Globus pallidus (tissue), 1 donor: ENCODE measurements around the gene MLLT1.
A peak's percentile ranks its signal among the peaks of the same experiment; 100 is the strongest.

ENCODE experiments used
- DNase-seq: peaks from one replicate; pipeline ENCODE4 v3.0.0-alpha.2; 2015; ENCODE audit warnings: low spot score

Gene MLLT1

DNA sequence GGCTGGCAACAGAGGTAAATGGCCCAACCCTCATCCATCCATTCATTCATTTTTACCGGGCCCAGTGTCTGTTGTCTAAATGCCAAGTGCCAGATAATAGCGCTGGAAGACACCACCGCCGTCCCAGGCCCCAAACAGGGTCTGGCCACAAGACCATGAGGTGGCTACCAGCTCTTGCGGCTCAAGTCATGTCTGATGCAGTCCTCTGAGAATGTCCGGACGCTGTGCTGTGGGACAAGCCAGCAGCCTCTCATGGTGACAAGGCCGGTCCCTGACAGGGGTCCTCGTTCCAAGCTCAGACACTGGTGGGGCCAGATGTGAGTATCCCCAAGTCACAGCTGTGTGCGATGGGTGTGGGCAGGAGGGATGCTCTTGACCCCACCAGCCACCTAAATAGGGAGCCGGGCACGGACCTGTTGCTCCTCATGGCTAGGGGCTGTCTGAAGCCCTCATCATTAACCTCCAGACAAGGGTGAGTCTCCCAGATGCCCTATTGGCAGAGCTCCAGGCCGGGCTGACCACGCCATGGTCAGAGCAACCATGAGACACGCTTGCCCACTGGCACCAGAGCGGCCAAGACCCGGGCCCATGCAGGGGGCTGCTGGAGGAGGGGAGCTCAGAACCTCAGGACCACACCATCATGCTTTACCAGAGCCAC lies 58.4 kb downstream of the MLLT1 start:
- no peak for DNase-seq

DNA sequence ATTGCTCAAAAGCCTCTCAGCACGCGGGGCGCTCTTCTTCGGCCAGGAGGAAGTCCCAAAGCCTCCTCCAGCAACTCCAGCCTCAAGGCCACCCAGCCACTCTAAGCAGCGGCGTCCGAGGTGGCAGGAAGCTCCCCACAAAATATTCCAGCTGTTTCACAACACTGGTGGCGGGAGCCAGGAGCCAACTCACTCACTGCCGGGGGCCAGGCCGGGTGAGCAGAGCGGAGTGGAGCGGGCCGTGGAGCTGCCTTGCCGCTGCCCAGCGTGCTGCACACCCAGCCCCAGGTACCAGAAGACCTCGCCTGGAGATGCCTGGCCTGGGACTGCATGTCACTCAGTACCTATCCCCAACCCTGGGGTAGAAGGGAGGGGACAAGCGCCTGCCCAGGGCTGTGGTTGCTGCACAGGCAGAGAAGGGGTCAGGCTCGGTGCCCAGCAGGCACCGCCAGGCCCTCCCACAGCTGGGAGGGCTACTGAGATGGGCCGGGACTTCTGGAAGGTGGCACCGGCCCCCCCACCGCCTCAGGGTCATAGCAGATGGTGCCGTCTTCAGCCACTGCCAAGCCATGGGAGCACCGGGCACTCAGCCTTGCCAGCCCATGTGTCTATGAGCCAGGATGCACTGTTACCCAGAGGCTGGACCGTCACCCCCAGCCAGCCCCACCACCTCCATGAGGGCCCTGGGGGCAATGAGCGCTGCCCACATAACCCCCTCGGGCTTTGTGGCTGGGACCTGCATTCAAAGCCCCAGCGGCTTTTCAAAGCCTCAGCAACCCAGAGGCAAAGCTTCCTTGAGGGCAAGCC lies 59.2 kb downstream of the MLLT1 start:
- DNase-seq, result no peak

DNA sequence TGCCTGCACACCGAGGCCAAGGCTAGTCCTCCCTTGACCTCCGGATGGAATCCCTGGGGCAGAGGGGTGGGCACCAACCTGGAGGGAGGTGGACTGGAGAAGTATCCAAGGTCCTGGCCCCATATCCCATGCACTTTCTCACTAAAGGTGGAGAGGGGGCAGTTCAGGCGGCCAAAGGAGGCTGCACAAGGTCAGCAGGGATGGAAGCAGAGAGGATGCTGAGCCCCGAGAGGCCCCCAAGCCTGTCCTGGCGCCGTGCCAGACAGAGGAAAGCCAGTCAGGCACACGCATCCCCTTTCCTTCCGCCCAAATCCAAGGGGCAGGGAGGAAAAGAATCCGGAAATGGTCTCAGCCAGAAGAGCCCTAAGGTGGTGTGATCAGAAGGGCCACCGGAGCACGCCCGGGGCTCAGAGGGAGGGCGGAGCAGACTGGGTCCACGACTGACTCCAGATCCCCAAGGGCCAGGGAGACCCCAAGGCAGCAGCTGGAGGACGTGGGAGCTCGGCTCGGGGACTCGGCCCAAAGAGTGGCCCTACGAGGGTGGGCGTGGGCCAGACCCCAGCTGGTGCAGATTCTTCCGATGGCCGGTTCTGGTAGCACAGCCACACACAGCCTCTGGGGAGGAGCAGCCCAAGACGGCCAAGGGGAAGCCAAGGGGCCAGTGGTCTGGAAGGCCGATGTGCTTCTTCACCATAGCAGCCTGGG lies 60.0 kb downstream of the MLLT1 start:
- DNase-seq, result no peak

DNA sequence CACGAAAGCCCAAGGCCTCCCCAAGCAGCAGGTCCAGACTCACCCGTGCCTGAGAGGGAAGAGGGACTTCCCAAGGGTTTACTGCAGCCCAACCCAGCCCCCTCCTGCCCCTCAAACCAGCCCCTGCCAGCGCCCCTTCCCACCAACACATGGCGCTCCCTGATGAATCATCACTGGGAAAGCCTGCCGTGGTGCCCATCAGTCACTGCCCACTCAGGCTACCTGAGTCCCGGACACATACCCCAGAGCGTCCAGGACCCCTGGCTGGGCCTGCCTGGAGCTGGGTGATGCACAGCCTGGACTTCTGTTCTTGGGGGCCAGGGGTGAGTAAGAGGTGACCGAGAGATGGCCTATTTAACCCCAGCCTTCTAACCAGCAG lies 60.6 kb downstream of the MLLT1 start:
- no peak for DNase-seq

DNA sequence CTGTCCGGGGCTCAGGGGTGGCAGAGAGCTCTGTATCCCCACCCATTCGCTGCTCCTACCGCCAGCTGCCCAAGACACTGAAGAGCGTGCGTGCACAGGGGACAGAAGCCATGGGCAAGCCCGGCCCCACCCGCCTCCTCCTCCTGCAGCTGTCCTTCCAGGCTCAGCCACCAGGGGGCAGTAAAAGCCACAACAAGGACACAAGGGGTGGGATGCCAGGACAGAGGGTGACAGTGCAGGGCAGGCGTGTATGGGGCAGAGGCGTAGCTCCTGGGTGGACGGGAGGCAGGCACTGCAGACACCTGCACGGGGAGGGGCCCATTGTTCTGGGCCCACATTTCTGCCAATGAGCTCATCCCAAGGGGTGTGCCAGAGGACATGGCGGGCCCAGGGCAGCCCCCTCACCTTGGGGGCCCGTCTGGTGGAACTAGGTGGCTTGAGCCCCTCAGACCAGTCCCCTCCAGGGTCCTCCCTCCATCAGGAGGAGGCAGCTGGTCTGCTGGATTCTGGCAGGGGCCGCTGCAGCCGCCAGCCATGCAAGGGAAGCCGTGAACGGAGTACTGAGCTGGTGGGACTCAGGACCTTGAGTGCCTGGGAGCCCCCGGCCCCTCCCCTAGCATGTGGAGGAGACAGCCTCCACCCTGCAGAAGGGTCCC lies 61.2 kb downstream of the MLLT1 start:
- DNase-seq, result peak; percentile 82

DNA sequence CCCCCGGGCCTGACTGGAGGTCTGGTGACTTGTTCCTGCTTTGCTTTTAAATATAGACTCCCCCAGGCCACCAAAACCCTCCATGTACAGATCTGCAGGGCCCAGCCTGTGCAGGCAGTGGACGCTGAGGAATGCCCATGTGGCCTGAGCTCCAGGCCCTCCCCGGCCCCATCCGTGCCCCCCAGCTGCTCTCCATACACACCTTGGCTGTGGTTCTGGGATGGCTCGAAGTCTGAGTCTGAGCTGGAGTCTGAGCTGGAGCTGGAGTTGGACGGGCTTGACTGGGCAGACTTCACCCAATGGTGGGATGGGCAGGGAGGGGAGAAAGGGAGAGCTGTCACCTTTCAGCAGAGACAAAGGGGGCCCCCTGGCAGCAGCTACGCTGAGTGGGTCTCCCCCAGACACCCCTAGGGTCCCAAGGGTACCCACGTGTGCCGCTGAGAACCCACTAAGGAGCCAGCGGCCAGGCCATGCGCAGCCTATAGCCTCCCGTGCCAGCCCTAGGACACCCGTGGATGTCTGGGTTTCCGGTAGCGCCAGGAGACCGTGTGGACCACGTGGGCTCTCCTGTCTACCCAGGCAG lies 61.9 kb downstream of the MLLT1 start:
- no peak for DNase-seq

DNA sequence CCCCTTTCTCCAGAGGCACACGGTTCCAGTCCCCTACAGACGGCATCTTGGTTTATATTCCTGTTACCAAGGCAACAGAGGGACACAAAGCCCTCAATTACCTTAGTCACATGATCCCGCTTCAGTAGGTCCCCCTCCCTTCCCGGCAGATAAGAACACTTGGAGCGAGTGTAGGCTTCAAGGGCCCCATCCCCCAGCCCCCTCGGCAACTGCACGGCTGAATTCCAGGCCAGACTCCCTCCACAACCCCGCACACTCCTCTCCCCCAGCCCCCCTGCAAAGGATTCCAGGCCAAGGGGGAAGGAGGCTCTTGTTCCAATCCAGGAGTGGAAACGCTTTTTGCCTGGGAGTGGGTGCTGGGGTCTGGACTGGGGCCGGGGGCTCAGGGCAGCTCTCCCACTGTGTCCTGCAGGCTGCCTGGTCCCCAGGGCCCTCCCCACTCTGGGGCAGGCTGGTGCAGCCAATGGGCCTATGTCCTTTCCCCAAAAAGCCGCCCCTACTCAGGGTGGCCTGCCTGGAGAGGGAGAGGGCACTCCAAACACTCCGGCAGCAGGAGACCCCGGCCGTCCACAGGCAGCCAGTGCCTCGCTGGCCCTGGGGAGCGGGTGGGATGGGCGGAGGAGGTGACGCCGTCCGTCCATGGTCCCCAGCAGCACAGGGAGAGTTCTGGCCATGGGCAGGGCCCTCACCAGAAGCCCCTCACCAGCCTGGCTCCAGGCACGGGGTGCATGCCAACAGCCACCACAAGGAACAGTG lies 62.6 kb downstream of the MLLT1 start:
- DNase-seq, result no peak

DNA sequence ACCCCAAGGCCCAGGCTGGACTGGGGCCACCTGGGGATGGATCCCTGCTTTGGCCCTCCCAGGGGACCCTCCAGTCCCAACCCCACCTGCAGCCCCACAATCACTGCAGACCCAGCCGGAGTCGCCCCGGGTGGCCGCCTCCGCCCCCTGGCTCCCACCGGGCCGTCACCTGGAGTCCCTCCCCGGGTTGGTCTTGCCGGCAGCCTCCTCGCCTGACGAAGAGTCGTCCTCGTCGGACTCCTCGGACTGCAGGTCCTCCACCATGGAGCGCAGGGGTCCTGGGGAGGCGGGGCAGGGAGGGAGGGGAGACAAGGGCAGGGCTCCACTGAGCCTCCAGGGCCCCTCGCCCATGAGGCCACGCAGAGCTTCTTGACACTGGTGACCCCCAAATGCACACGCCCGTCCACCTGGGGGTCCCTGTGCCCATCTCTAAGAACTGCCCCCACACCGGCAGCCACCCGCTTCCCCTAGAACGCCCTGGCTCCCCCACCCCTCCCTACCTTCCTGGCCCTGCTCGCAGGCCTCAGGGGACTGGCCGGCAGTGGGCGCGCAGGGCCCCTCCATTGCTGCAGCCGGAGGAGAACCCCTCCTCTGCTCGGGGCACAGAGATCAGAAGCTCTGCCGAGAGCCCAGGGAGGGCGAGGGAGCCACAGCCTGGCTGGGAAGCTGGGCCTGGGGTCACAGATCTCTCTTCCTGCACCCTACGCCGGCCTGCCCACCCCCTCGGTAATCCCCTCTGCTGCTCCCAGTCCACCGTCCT lies 63.4 kb downstream of the MLLT1 start:
- no peak for DNase-seq

DNA sequence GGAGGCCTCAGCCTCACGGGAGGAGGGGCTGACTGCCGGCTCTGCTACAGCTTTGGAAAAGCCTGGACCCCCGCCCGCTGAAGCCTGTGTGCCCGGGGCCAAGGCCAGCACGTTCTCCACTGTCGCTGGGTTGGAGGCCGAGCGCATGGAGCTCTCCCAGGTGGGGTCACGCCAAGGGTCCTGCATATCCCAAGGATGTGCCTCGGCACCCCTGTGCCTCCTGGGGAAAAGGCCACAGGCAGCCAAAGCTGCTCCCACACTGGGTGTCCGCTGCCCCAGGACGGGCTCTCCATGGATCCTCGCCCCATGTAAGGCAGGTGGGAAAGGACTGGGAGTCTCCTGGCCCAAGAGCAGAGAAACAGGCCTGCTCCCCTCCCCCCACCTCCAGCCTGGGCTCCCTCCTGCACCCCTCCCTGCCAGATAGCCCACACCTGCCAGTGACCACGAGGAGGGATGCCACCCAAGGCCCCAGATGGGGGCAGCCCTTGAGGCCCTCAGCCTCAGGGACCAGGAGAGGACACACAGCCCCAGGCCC lies 64.0 kb downstream of the MLLT1 start:
- no peak for DNase-seq

DNA sequence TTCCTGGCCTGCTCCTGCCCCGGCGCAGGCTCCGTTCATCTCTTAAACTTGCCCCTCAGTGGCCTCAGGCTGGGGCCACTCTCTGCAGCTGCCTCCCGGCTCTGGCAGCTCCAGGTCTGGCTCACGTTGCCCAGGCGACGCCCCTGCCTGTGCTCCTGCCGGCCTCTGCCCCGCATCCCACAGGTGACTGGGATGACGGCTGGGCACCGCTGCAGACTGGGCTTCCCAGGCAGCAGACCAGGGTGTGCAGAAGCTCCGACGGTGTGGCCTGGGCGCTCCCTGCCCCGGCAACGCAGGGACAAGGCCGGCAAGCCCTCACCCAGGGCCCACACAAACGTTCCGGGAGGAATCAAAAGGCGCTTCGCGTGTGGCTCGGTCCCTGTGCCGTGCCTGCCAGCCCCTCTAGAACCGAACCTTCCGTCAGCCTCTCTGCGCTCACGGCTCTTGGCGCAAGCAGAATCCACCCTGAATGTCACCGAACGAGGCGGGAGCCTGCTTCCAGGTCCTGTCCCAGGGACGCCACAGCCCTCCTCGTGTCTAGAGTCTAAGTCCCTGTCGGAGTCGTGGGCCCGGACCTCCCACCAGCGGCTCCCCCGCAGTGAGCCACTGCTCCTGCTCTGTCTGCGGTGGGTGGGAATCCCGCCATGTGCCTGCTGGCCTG lies 64.8 kb downstream of the MLLT1 start:
- no peak for DNase-seq

DNA sequence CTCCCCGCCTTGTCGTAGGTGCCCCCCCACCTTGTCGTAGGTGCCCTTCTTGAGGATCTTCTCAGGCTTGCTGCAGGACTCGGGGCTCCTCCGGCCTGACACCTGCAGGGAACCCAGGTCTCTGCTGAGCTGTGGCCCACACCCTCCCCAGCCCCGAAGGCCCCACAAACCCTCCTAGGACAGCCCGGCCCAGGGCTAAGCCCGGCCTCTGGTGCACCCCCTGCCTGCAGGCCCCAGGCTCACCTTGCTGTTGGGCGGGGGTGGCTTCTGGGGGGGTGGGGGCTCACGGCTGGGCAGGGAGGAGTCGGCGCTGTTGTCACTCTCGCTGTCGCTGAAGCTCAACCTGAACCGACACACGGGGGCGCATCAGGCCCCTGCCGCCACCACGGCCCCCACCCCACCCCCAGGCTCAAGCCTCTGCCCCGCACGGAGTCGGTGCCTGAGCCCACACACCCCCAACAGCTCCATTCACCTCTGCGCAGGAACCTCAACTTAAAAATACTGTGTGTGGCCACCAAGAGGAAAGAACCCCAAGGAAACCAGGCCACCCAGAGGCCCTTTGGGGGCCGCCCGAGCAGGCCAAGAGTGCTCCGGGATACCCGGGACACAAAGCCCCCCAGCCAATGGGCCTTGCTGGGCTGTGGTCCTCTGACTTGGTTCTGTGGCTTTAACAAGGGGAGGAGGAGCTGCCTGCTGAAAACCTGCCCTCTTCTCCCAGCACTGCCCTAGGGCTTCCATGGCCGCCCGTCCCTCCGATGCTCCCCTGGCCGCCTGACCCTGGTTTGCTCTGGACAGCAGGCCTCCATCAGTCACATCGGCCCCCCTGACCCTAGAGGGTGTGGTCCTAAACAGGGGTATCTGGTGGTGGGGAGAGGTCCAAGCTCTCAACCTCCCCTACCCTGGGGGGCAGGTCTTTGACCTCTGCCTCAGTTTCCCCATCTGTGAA lies 65.8 kb downstream of the MLLT1 start:
- DNase-seq, result no peak

DNA sequence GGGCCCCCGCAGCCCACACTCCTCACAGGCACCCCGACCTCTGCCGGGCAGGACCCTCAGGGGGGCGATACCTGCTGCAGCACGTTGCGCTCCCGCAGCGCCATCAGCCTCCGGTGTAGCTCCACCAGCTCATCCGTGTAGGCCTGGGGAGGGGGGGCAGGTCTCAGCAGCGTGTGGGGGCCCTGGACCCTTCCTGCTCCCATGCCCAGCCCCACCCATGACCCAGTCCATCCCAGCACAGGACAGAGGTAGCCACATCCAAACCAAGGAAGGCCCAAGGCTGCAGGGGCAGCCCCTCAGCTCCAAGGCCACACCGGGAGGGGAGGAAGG lies 66.5 kb downstream of the MLLT1 start:
- DNase-seq, result no peak

DNA sequence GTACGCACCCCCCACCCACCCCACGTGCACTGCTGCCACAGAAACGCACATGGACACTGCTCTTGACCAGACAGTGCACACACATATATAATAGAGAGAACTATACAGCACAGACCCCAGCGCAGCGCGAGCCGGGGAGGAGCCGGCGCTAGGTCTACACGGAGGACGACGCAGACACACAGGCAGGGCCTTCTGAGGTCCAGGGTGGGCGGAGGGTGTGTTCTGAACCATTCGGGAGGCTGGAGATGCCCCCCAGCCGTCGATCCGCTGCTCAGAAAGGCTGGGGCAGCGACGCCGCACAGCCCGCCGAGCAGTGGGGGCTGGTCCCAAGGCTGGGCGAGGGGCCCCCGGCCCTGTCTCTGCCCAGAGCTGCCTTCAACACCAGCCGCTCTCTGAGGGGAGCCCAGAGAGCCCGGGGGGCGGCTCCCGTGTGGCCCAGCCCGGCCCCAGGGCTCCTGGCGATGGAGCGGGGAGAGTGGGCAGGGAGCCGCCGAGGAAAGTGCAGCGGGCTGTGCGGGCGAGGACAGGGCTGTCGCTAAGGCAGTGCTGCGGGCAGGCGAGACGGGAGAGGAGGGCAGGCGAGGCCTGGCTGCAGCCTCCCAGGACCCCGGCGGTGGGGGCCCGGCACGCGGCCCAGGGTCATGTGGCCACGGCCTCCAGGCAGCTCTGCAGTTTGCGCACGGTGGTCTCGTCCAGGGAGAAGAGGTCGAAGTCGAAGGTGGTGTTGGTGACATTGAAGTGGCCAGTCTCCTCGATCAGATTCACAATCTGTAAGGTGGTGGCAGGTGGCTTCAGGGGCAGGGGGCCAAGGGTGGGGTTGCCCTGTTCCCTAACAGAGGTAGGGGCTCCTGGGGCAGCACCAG lies 67.1 kb downstream of the MLLT1 start:
- DNase-seq, result no peak

DNA sequence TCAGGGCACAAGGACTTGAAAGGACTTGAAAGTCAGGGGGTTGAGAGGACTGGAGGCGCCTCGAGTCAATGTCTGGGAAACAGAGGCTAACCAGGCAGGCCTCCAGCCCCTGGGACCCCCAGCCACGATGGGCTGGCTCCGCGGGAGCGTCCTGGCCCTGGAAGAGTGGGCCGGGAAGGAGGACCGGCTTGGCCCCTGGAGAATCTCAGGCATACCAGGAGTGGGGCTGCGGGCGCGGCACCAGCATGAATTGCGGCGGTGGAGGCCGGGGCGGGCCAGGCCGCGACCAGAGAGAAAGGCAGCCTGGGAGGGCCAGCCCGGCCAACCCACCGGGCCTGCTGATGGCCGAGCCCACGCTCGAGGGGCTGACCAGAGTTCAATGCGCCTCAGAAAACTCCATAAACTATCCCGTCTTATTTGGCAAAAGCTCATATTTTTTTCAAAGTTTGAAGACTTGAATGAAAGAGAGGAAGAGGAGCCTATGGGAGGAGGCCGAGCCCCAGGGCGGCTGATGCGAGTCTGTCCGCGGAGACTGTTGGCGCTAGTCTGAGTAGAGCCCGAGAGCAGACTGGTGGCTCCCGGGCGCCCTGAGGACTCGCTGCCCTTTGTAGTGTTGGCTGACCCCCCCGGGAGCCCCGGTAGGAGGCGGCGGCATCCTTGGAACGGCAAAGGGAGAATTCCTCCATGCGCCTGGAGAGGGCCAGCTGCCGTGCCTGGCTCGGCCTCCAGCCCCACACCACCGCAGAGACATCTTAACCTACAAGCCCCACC lies 68.0 kb downstream of the MLLT1 start:
- no peak for DNase-seq

DNA sequence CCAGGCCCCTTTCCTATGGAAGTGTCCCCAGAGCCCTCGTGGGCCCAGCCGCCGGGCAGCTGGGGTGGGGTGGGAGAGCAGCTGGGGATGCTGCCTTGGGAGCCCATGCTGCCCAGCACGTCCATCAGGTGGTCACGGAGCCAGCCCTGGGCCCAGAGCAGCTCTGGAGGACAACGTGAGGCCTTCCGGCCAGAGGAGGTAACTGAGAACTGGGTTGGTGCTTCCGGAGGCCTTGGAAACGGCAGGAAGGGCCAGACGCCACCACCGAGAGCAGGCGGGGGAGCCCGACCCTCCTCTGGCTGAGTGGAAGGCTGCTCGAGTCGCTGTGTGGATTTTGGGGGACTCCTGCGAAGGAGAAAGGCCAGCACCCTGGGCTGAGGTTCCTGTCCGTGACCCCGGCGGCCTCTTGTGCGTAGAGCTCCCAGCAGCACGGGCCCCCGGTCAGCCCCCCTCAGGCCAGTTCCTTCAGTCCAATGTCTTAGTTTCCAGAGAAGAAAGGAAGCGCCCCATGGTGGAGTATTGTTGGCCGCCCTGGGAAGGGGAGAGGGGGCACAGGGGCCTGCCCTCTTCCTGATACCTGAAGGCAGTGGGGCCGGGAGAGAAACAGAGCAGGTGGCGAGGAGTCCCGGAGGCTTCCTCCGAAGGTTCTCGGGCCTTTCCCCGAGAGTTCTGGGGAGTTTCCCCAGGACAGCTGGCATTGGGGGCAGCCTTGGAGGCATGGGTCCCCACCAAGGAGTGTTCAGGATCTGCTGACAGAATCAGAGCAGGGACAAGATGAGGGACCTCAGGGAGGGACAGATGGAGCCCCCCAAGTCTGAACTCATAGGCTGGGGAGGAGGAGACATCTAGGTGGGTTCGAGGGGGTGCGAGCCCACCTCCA lies 68.8 kb downstream of the MLLT1 start:
- DNase-seq, result no peak

DNA sequence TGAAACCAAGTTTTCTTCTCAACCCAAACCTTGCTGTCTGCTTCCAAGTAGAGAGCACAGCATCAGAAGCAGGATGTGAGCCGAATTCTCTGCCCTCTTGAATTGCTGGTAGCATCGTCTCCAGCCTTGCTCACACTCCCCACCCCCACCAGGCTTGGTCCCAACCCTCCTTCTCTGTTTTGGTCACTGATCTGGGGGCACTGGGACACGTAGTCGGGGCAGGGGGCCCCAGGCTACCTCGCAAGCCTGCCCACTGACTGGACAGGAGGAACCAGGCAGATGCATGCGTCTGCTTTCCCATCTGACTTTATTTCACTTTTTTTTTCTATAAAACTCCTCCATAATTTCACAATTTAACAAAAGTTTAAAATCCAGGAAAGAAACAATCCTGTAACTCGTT lies 69.7 kb downstream of the MLLT1 start:
- DNase-seq, result no peak
